ENCODE data around the gene TAS2R10.
"Not testable (repeated sequence)": the region's sequence is repeated elsewhere in the genome, so short reads cannot be mapped to it uniquely, and the experiment has no call there.

TAS2R10 gene

DNA sequence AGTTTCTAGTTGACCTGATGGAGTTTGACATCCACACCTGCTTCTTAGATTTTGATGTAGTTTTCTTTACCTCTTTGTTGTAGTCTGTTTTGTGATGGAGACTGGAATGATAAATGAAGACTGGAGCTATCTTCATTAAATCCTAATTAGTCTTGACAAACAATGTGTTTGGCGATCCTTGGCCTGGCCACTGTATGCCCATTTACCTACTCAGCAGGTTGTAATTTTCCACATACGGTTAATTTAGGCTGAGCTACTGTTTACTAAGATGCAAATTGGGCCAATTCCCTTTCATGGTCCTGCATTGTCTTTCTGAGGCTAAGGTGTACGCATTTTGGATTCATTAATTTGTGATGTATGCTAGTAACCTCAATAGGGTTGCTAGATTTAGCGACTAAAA is 23.6 kb downstream of the TAS2R10 start, which contains the start of gene TAS2R7:
TSS of gene TAS2R7 (minus strand) at position 41 of the 400 bp plus-strand sequence. CDS start 57 bp downstream, outside the sequence.
- Histone ChIP-seq H3K27me3 (ENCODE audit: insufficient read depth, low read depth, severe bottlenecking) (no peaks in the 10 kb centered on the region), H3K27ac (no peak within 1 kb of the TSS)
- TF ChIP-seq, protein P1, sequence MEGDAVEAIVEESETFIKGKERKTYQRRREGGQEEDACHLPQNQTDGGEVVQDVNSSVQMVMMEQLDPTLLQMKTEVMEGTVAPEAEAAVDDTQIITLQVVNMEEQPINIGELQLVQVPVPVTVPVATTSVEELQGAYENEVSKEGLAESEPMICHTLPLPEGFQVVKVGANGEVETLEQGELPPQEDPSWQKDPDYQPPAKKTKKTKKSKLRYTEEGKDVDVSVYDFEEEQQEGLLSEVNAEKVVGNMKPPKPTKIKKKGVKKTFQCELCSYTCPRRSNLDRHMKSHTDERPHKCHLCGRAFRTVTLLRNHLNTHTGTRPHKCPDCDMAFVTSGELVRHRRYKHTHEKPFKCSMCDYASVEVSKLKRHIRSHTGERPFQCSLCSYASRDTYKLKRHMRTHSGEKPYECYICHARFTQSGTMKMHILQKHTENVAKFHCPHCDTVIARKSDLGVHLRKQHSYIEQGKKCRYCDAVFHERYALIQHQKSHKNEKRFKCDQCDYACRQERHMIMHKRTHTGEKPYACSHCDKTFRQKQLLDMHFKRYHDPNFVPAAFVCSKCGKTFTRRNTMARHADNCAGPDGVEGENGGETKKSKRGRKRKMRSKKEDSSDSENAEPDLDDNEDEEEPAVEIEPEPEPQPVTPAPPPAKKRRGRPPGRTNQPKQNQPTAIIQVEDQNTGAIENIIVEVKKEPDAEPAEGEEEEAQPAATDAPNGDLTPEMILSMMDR (IDR thresholded peaks at IDR 0.05; ENCODE audit: low read depth, low read length) = no peak

GRCh38 chr12:10801741-10802140 is 24.4 kb downstream of the TAS2R10 start:
- no peak overlapping the region for H3K27ac ChIP-seq
- no peak overlapping the region for H3K4me3 ChIP-seq (ENCODE audit: low read depth, low read length)
- no peaks in the 10 kb centered on the region for H3K9me3 ChIP-seq (ENCODE audit: severe bottlenecking)
- DNase-seq = no peak
- no peaks in the 10 kb centered on the region for H3K36me3 ChIP-seq
- TF ChIP-seq, protein P1 (IDR thresholded peaks at IDR 0.05; ENCODE audit: low read depth, low read length) = no peak
- no peaks in the 10 kb centered on the region for H3K27me3 ChIP-seq (ENCODE audit: insufficient read depth, low read depth, severe bottlenecking)

More for the DNA sequence above, 23.6 kb downstream of the TAS2R10 start, which contains the start of gene TAS2R7:
- no peaks in the 10 kb centered on the region for H3K36me3 ChIP-seq
- H3K9me3 ChIP-seq (ENCODE audit: severe bottlenecking) = no peaks in the 10 kb centered on the region
- no peak within 1 kb of the TSS for H3K4me3 ChIP-seq (ENCODE audit: low read depth, low read length)
- DNase-seq = no peak

DNA sequence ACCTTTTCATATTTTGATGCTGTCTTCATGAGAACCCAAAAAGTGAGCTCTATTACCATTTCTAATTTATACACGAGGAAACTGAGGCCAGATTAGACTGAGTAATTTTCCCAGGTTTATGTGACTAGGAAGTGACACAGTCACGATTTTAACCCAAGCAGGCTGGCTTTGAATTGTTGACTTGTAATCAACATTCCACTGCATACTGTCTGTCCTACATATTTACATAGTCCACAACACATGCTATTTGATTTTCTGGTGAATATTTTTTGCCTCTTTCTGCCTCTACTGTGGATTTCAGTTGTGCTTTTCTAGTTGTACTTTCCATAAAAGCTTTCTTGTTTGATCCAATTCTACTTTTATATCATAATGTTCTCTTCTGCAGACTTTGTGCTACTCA is 31.9 kb downstream of the TAS2R10 start:
- TF ChIP-seq, protein P1 (IDR thresholded peaks at IDR 0.05; ENCODE audit: low read depth, low read length) = no peak
- no peak overlapping the region for H3K4me3 ChIP-seq (ENCODE audit: low read depth, low read length)

DNA sequence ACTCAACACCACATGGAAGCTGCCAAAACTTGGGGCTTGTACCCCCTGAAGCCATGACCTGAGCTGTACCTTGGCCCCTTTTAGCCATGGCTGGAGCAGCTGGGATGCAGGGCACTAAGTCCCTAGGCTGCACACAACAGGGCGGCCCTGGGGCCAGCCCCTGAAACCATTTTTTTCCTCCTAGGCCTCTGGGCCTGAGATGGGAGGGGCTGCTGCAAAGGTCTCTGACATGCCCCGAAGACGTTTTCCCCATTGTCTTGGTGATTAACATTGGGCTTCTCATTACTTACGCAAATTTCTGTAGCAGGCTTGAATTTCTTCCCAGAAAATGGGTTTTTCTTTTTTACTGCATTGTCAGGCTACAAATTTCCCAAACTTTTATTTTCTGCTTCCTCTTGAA is 34.4 kb downstream of the TAS2R10 start:
- H3K27me3 ChIP-seq (ENCODE audit: insufficient read depth, low read depth, severe bottlenecking); H3K27ac ChIP-seq; DNase-seq; H3K4me3 ChIP-seq (ENCODE audit: low read depth, low read length); H3K9me3 ChIP-seq (ENCODE audit: severe bottlenecking); H3K36me3 ChIP-seq: not testable (repeated sequence)

More for the DNA sequence above, 31.9 kb downstream of the TAS2R10 start:
- Histone ChIP-seq H3K27me3 (ENCODE audit: insufficient read depth, low read depth, severe bottlenecking) (no peaks in the 10 kb centered on the region), H3K9me3 (ENCODE audit: severe bottlenecking) (no peaks in the 10 kb centered on the region), H3K27ac (no peak overlapping the region), H3K36me3 (no peaks in the 10 kb centered on the region)
- DNase-seq = no peak

GRCh38 chr12:10783252-10783651 is 42.9 kb downstream of the TAS2R10 start:
- no peaks in the 10 kb centered on the region for H3K36me3 ChIP-seq
- TF ChIP-seq, protein P1 (IDR thresholded peaks at IDR 0.05; ENCODE audit: low read depth, low read length) = no peak
- no peak overlapping the region for H3K4me3 ChIP-seq (ENCODE audit: low read depth, low read length)
- no peak overlapping the region for H3K27ac ChIP-seq
- DNase-seq = no peak
- no peaks in the 10 kb centered on the region for H3K9me3 ChIP-seq (ENCODE audit: severe bottlenecking)
- no peaks in the 10 kb centered on the region for H3K27me3 ChIP-seq (ENCODE audit: insufficient read depth, low read depth, severe bottlenecking)

GRCh38 chr12:10779103-10779502 is 47.1 kb downstream of the TAS2R10 start:
- TF ChIP-seq, protein P1 (IDR thresholded peaks at IDR 0.05; ENCODE audit: low read depth, low read length) = no peak
- Histone ChIP-seq H3K27ac (no peak overlapping the region), H3K36me3 (no peaks in the 10 kb centered on the region), H3K27me3 (ENCODE audit: insufficient read depth, low read depth, severe bottlenecking) (no peaks in the 10 kb centered on the region), H3K4me3 (ENCODE audit: low read depth, low read length) (no peak overlapping the region), H3K9me3 (ENCODE audit: severe bottlenecking) (no peaks in the 10 kb centered on the region)
- no peak for DNase-seq

Measured in WERI-Rb-1 (cell line).